ENCODE results near the gene TEP1.

- no peak for TF ChIP-seq CTCF (conservative IDR thresholded peaks at IDR 0.05 in 1 of 2, IDR thresholded peaks at IDR 0.05 in 1 of 2; ENCODE audit: extremely low read depth in 1 of 2, insufficient read depth in 1 of 2, low read depth in 1 of 2, low read length in 2 of 2)
- TF ChIP-seq EZH2 (IDR thresholded peaks at IDR 0.05; ENCODE audit: borderline replicate concordance, low read length) = no peak
Measured at GRCh38 chr14:20456971-20457370, 43.7 kb upstream of the TEP1 start.

Measured in mammary epithelial cell (primary cell).